ENCODE results near the gene FAU.

The FAU gene

GRCh38 chr11:65107751-65108468 is 14.0 kb downstream of the FAU start:
- DNase-seq (ENCODE audit: low spot score): no peak

- no peak for DNase-seq (ENCODE audit: low spot score)
Measured at GRCh38 chr11:65107078-65107477, 14.9 kb downstream of the FAU start.

- no peak for DNase-seq (ENCODE audit: low spot score)
Measured at GRCh38 chr11:65104628-65105027, 17.3 kb downstream of the FAU start.

- no peak for DNase-seq (ENCODE audit: low spot score)
Measured at GRCh38 chr11:65103476-65103875, 18.5 kb downstream of the FAU start.

GRCh38 chr11:65102142-65103095 is 19.5 kb downstream of the FAU start:
- no peak for DNase-seq (ENCODE audit: low spot score)

GRCh38 chr11:65100674-65101350 is 21.1 kb downstream of the FAU start:
- DNase-seq (ENCODE audit: low spot score): no peak

GRCh38 chr11:65096926-65097325 is 25.0 kb downstream of the FAU start:
- DNase-seq (ENCODE audit: low spot score): no peak

GRCh38 chr11:65095974-65096806 is 25.7 kb downstream of the FAU start, which contains the start of gene VPS51:
TSS of gene VPS51 (plus strand) at chr11:65096214. CDS start at chr11:65096251, 37 bp downstream.
- DNase-seq (ENCODE audit: low spot score): peak; percentile 89

- DNase-seq (ENCODE audit: low spot score): no peak
Measured at GRCh38 chr11:65095427-65095826, 26.5 kb downstream of the FAU start.

- DNase-seq (ENCODE audit: low spot score): no peak
Measured at GRCh38 chr11:65090628-65091027, 31.3 kb downstream of the FAU start.

- no peak for DNase-seq (ENCODE audit: low spot score)
Measured at GRCh38 chr11:65089621-65090020, 32.3 kb downstream of the FAU start.

GRCh38 chr11:65087827-65088226 is 34.1 kb downstream of the FAU start:
- no peak for DNase-seq (ENCODE audit: low spot score)

- DNase-seq (ENCODE audit: low spot score): no peak
Measured at GRCh38 chr11:65087216-65087615, 34.7 kb downstream of the FAU start.

- DNase-seq (ENCODE audit: low spot score): no peak
Measured at GRCh38 chr11:65086809-65087208, 35.1 kb downstream of the FAU start.

- no peak for DNase-seq (ENCODE audit: low spot score)
Measured at GRCh38 chr11:65085446-65085845, 36.5 kb downstream of the FAU start.

GRCh38 chr11:65084598-65085375 is 37.1 kb downstream of the FAU start:
- no peak for DNase-seq (ENCODE audit: low spot score)

GRCh38 chr11:65083834-65084597 is 37.9 kb downstream of the FAU start, which contains the start of the genes CDCA5 and ZFPL1:
TSS of gene CDCA5 (minus strand) at chr11:65084040. CDS start at chr11:65083978, 62 bp downstream.
TSS of gene ZFPL1 (plus strand) at chr11:65084222. CDS start at chr11:65084699, 477 bp downstream.
- DNase-seq (ENCODE audit: low spot score): peak; percentile 96

GRCh38 chr11:65083134-65083833 is 38.6 kb downstream of the FAU start:
- no peak for DNase-seq (ENCODE audit: low spot score)

- DNase-seq (ENCODE audit: low spot score): no peak
Measured at GRCh38 chr11:65078786-65079342, 43.1 kb downstream of the FAU start.

Data from CD4-positive, alpha-beta T cell treated with Interleukin-2 at 100 ng/mL for 4 hours (primary cell).